ENCODE results near the gene HOXD8. TPM values are rescaled to one million over a fixed set of nuclear protein-coding genes. Genes with fewer than 3 reads are reported as not detected.

Gene HOXD8
- total and polyA plus RNA-seq, 5 donors = 0.11 to 0.63 (median 0.38) TPM

DNA sequence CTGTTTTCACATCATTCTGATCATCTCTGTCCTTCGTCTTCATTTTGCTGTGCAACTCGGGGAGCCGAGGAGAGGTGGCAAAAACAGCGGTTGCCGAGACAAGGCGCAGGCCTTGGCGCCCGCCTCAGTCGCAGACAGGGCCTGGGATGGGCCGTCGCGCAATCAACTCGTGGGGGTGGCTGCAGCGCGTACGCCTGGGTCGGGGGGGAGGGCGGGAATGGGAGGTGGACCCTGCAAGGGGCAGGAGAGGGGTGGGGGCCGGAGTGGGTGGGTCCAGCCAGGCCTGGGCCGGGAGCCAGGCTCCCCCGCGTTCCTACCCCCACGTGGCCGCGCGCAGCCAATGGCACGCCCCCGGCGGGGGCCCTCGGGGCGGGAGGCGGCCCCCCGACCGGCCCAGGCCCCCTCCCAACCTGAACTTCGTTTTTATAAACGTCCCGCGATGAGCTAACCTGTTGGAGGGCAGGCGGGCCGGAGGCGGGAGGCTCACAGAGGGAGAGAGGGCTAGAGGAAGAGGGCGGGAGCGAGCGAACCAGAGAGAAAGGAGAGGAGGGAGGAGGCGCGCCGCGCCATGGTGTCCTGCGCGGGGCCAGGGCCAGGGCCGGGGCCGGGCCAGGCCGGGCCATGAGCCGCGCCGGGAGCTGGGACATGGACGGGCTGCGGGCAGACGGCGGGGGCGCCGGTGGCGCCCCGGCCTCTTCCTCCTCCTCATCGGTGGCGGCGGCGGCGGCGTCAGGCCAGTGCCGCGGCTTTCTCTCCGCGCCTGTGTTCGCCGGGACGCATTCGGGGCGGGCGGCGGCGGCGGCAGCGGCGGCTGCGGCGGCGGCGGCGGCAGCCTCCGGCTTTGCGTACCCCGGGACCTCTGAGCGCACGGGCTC is 37.0 kb upstream of the HOXD8 start, which contains the start of gene HOXD13:
TSS of gene HOXD13 (plus strand) at position 452 of the 875 bp plus-strand sequence. CDS start at position 622, 170 bp downstream.
- Histone ChIP-seq H3K4me1 (ENCODE audit: control insufficient read depth, insufficient read depth, low read length) (peaks cover 5% of the 10 kb centered on the region), H3K27me3 (ENCODE audit: control insufficient read depth, insufficient read depth) (peaks cover 7% of the 10 kb centered on the region), H3K4me3 (ENCODE audit: low read length) (peak within 1 kb of the TSS; percentile 18), H3K27ac (ENCODE audit: low read length) (no peak within 1 kb of the TSS), H3K9me3 (ENCODE audit: control insufficient read depth, low read length) (no peaks in the 10 kb centered on the region)
- 3% methylated on average over 95 of the region's 95 CpGs for WGBS
- no peak for DNase-seq
- peak in 1 of 2 donors; percentile 38 for ATAC-seq
- intact Hi-C loops (cut with DNase I) = loop anchor here in 2 of 4 donors (5.0 to 10.0 kb wide), 3 partner anchors 405 to 678 kb away; no protein-coding TSS in a partner anchor

DNA sequence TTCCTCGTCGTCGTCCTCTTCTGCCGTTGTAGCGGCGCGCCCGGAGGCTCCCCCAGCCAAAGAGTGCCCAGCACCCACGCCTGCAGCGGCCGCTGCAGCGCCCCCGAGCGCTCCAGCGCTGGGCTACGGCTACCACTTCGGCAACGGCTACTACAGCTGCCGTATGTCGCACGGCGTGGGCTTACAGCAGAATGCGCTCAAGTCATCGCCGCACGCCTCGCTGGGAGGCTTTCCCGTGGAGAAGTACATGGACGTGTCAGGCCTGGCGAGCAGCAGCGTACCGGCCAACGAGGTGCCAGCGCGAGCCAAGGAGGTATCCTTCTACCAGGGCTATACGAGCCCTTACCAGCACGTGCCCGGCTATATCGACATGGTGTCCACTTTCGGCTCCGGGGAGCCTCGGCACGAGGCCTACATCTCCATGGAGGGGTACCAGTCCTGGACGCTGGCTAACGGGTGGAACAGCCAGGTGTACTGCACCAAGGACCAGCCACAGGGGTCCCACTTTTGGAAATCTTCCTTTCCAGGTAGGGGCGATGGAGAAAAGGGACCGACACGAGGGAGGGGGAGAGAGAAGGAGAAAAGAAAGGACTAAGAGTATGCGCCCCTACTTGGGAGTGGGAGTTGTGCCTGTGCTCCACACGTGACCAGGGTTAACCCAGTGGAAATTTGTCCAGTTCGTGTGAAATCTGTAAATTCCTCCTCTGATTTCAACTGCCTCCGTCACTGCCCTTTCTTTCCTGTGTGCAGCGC is 36.2 kb upstream of the HOXD8 start:
- ATAC-seq = no peak
- 3% methylated on average over 53 of the region's 53 CpGs for WGBS
- no peak for DNase-seq
- intact Hi-C loops (cut with DNase I) = loop anchor here in 2 of 4 donors (5.0 to 10.0 kb wide), 3 partner anchors 406 to 679 kb away; no protein-coding TSS in a partner anchor
- H3K4me3 ChIP-seq (ENCODE audit: low read length) = peak overlapping the region; percentile 18
- no peak overlapping the region for H3K27ac ChIP-seq (ENCODE audit: low read length)
- H3K4me1 ChIP-seq (ENCODE audit: control insufficient read depth, insufficient read depth, low read length) = peaks cover 5% of the 10 kb centered on the region
- no peaks in the 10 kb centered on the region for H3K9me3 ChIP-seq (ENCODE audit: control insufficient read depth, low read length)
- peaks cover 7% of the 10 kb centered on the region for H3K27me3 ChIP-seq (ENCODE audit: control insufficient read depth, insufficient read depth)

DNA sequence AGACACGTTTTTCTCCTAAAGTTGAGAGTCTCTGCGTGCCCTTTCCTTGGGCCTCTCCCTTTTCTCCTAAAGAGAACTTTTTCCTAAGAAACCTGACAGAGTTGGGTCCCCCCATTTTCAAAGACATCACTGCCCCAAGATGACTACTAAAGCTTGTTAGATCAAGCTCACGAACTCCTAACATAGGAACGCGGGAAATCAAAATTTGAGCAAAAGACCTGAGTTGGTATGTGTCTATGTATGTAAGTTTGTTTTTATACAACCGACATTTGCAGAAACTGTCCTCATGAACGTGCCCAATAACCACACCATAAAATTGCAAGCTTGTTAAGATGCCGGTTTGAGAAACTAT is 35.6 kb upstream of the HOXD8 start:
- WGBS = 7% methylated on average over 8 of the region's 8 CpGs
- intact Hi-C loops (cut with DNase I) = loop anchor here in 2 of 4 donors (5.0 to 10.0 kb wide), 3 partner anchors 407 to 679 kb away; no protein-coding TSS in a partner anchor
- Histone ChIP-seq H3K27me3 (ENCODE audit: control insufficient read depth, insufficient read depth) (peaks cover 7% of the 10 kb centered on the region), H3K27ac (ENCODE audit: low read length) (no peak overlapping the region), H3K9me3 (ENCODE audit: control insufficient read depth, low read length) (no peaks in the 10 kb centered on the region), H3K4me3 (ENCODE audit: low read length) (no peak overlapping the region), H3K4me1 (ENCODE audit: control insufficient read depth, insufficient read depth, low read length) (peaks cover 5% of the 10 kb centered on the region)
- no peak for ATAC-seq
- DNase-seq = no peak

DNA sequence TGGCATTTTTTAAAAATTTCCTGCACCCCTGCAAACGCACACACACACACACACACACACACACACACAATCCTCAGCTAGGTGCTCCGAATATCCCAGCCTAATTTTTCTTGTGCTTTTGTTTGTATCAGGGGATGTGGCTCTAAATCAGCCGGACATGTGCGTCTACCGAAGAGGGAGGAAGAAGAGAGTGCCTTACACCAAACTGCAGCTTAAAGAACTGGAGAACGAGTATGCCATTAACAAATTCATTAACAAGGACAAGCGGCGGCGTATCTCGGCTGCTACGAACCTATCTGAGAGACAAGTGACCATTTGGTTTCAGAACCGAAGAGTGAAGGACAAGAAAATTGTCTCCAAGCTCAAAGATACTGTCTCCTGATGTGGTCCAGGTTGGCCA is 35.2 kb upstream of the HOXD8 start:
- H3K9me3 ChIP-seq (ENCODE audit: control insufficient read depth, low read length) = no peaks in the 10 kb centered on the region
- no peak for ATAC-seq
- peaks cover 5% of the 10 kb centered on the region for H3K4me1 ChIP-seq (ENCODE audit: control insufficient read depth, insufficient read depth, low read length)
- H3K27ac ChIP-seq (ENCODE audit: low read length) = no peak overlapping the region
- WGBS = 4% methylated on average over 12 of the region's 12 CpGs
- no peak overlapping the region for H3K4me3 ChIP-seq (ENCODE audit: low read length)
- no peak for DNase-seq
- intact Hi-C loops (cut with DNase I) = loop anchor here in 2 of 4 donors (5.0 to 10.0 kb wide), 3 partner anchors 407 to 680 kb away; no protein-coding TSS in a partner anchor
- H3K27me3 ChIP-seq (ENCODE audit: control insufficient read depth, insufficient read depth) = peaks cover 7% of the 10 kb centered on the region

DNA sequence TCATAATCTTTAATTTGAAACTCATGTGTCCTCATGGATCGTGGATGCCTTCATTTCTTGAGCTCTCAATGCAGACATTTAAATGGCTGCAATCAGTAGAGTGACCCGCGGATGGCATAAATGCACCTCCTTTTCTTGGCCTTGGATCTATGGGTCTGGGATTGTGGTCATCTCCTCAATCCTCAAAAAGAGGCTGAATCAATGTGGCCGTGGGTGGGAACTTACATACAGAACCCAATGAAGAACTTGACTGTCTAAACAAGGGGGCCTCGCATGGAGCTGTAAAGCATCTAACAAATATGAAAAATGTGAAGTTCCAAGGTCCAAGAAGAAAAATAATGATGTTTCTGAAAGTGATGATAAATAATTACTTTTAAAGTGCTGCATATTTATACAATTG is 34.1 kb upstream of the HOXD8 start:
- Histone ChIP-seq H3K4me1 (ENCODE audit: control insufficient read depth, insufficient read depth, low read length) (peaks cover 5% of the 10 kb centered on the region), H3K4me3 (ENCODE audit: low read length) (no peak overlapping the region), H3K27me3 (ENCODE audit: control insufficient read depth, insufficient read depth) (peaks cover 5% of the 10 kb centered on the region), H3K27ac (ENCODE audit: low read length) (no peak overlapping the region), H3K9me3 (ENCODE audit: control insufficient read depth, low read length) (no peaks in the 10 kb centered on the region)
- 11% methylated on average over 5 of the region's 5 CpGs for WGBS
- DNase-seq (no peak), ATAC-seq (no peak)
- intact Hi-C loops (cut with DNase I) = loop anchor here in 3 of 4 donors (5.0 to 10.0 kb wide), 3 partner anchors 411 to 723 kb away; no protein-coding TSS in a partner anchor

DNA sequence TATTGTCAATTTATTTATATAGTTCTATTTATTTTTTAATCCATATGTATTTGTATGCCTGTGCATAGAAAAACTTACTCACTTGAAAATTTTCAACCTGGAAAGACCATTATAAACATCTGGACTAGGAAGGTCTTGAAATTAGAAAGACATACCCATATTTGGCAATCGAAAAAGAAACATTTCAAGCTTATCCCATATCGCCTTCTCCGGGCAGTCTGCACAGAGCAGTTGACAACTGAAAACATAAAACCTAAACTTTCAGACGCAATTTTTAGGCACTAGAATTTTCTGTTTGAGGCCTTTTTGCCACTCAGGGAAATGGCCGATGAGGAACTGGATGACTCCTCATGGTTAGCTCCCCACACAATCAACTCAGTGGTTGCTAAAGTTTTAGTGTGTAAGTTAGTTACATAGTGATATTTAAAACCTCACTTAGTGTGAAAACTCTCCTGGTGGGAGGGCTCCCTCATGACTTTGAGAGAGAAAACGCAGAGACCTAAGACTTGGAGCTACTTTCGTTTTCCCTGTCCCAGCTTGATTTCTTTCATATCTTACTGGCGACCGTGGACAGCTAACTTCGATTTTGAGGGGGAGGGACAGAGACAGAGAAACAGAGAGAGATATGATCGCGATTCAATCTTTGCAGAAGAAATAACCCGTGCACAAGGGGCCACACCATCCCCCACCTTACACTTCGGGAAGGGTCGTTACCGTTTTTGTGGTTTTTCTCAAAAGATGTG is 33.1 kb upstream of the HOXD8 start:
- peak overlapping the region; percentile 26 for H3K4me3 ChIP-seq (ENCODE audit: low read length)
- DNase-seq (no peak), ATAC-seq (no peak)
- intact Hi-C loops (cut with DNase I) = loop anchor here in 3 of 4 donors (5.0 to 10.0 kb wide), 3 partner anchors 412 to 724 kb away; no protein-coding TSS in a partner anchor
- 9% methylated on average over 16 of the region's 16 CpGs for WGBS
- H3K9me3 ChIP-seq (ENCODE audit: control insufficient read depth, low read length) = no peaks in the 10 kb centered on the region
- H3K27ac ChIP-seq (ENCODE audit: low read length) = no peak overlapping the region
- H3K27me3 ChIP-seq (ENCODE audit: control insufficient read depth, insufficient read depth) = peaks cover 3% of the 10 kb centered on the region
- peaks cover 5% of the 10 kb centered on the region for H3K4me1 ChIP-seq (ENCODE audit: control insufficient read depth, insufficient read depth, low read length)

DNA sequence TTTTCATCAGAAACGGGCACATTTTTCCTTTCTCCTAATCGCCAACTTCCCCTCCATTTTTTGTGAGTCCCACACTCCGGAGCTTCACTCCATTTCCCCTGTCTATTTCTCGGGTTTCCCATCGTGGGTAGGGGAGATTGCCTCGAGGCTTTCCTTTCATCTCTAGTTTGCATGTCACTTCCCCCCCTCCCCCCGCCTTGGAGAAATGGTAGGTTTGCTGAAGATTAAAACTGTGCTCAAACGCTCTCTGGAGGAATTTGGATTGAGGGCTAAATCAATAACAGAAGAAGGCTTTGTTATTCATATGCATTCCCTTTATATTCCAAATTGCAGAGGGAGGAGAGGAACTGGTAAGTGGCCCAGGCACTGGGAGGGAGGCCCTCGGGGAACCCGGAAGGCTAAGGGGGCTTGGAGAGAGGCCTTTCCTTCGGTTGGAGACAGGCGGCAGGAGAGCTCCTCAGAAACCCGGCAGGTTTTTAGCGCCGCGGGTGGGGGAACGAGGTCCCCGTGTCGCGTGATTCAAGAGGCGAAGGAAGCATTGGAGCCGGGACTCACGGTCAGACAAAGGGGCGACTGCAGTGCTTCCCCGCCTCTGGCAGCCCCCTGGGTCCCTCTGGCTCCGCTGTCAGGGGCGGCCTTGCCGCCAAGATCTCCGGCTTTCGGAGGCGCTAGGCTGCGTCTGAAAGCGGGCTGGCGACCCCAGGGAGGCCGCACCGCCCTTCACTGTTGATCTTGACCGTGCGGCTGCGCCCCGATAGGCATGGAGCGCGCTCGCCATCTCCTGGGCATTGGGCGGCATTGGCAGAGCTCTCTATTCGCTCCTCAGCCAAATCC is 32.3 kb upstream of the HOXD8 start:
- Histone ChIP-seq H3K9me3 (ENCODE audit: control insufficient read depth, low read length) (no peaks in the 10 kb centered on the region), H3K27me3 (ENCODE audit: control insufficient read depth, insufficient read depth) (peaks cover 3% of the 10 kb centered on the region), H3K27ac (ENCODE audit: low read length) (no peak overlapping the region), H3K4me3 (ENCODE audit: low read length) (peak overlapping the region; percentile 26), H3K4me1 (ENCODE audit: control insufficient read depth, insufficient read depth, low read length) (peaks cover 5% of the 10 kb centered on the region)
- 2% methylated on average over 45 of the region's 45 CpGs for WGBS
- ATAC-seq = peak; percentile 83 to 92
- intact Hi-C loops (cut with DNase I) = loop anchor here in 3 of 4 donors (5.0 to 10.0 kb wide), 3 partner anchors 412 to 725 kb away; no protein-coding TSS in a partner anchor
- DNase-seq = peak; percentile 56 to 86 (median 78)

DNA sequence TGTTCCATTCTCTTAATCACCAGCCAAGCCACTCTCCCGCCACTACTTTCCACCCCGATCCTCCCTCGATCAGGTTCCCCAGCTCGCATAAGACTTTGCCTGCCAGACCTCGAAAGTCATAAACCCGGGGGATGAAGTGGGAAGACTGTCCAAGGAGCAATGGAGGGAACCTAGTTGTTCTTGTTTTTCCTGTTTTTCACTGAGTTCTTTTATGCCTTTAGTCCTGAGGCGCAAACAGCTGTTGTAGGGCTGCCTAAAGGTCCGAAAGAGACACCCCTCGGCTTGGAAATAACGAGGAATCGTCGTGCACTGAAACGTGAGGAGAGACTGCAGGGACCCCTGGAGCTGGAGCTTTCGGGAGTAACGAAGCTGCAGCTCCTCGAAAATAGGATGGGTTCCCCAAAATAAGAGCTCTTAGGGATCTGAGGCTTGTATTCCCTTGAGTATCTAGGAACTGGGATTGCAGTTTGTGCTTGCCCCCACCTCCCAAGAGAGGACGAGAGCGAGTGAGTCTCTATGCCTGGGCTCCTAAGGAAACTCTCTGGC is 31.6 kb upstream of the HOXD8 start:
- no peak overlapping the region for H3K27ac ChIP-seq (ENCODE audit: low read length)
- ATAC-seq = no peak
- peaks cover 3% of the 10 kb centered on the region for H3K27me3 ChIP-seq (ENCODE audit: control insufficient read depth, insufficient read depth)
- 2% methylated on average over 18 of the region's 18 CpGs for WGBS
- intact Hi-C loops (cut with DNase I) = loop anchor here in 3 of 4 donors (5.0 to 10.0 kb wide), 3 partner anchors 413 to 726 kb away; no protein-coding TSS in a partner anchor
- H3K4me3 ChIP-seq (ENCODE audit: low read length) = no peak overlapping the region
- no peaks in the 10 kb centered on the region for H3K9me3 ChIP-seq (ENCODE audit: control insufficient read depth, low read length)
- DNase-seq = no peak
- peaks cover 5% of the 10 kb centered on the region for H3K4me1 ChIP-seq (ENCODE audit: control insufficient read depth, insufficient read depth, low read length)

DNA sequence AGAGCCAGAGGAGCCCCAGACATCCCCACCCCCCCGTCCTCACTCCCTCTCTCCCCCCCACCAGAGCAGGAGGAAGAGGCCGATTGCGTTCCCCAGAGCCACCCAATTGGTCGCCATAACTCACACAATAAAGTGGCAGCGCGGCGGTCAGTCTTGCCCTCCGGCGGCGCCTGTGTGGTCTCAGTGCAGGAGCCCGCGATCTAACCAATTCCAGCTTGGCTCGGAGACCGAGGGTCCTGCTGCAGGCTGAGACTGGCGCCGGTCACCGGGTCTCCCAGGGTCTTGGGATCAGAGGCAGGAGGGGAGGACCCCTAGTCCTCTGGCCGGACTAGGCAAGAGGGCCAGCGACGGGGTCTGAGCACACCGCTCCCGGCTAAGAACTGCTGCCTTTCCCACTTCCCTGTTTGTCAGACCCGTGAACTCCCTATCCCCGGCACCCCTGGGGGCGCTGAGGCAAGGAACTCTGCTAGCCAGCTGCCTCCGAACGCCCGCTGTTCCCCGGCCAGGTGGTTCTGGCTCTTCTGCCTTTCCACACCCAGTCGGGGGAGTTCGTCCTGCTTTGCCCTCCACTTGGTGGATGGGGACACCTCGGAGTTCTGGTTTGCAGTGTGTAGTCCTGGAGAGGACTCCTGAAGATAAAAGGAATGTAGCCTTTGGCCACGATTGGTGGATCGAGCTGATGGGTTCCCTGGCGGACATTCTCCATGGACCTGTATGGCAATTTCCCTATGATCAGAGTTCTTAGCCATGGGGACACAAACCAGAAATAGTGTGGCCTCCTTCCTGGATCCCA is 30.9 kb upstream of the HOXD8 start:
- WGBS = 3% methylated on average over 35 of the region's 35 CpGs
- H3K27me3 ChIP-seq (ENCODE audit: control insufficient read depth, insufficient read depth) = peaks cover 3% of the 10 kb centered on the region
- intact Hi-C loops (cut with DNase I) = loop anchor here in 3 of 4 donors (5.0 to 10.0 kb wide), 3 partner anchors 414 to 726 kb away; no protein-coding TSS in a partner anchor
- no peak overlapping the region for H3K4me3 ChIP-seq (ENCODE audit: low read length)
- ATAC-seq = no peak
- H3K9me3 ChIP-seq (ENCODE audit: control insufficient read depth, low read length) = no peaks in the 10 kb centered on the region
- no peak for DNase-seq
- H3K27ac ChIP-seq (ENCODE audit: low read length) = no peak overlapping the region
- H3K4me1 ChIP-seq (ENCODE audit: control insufficient read depth, insufficient read depth, low read length) = no peaks in the 10 kb centered on the region
